GM21529 (cell line): ENCODE results near the gene ZSCAN25.
"Not testable (repeated sequence)": the region's sequence is repeated elsewhere in the genome, so short reads cannot be mapped to it uniquely, and the experiment has no call there.

Source experiments
- ATAC-seq: cut with Tn5 transposase; IDR thresholded peaks from one replicate; pipeline ENCODE4 v1.9.1; 2021; ENCODE audit not compliant: unreplicated experiment

The ZSCAN25 gene

GRCh38 chr7:99644431-99644830 lies 27.7 kb downstream of the ZSCAN25 start:
- ATAC-seq: no peak

DNA sequence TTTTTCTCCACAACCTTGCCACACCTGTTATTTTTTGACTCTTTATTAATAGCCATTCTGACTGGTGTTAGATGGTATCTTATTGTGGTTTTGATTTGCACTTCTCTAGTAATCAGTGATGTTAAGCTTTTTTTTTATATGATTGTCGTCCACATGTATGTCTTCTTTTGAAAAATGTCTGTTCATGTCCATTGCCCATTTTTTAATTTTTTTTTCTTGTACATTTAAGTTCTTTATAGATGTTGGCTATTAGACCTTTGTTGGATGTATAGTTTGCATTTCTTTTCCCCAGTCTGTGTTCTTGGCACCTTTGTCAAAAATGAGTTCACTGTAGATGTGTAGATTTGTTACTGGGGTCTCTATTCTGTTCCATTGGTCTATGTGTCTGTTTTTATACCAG lies 28.8 kb downstream of the ZSCAN25 start:
- no peak for ATAC-seq

- ATAC-seq: no peak
These were observed 32.1 kb downstream of the ZSCAN25 start for GRCh38 chr7:99648843-99649242.

DNA sequence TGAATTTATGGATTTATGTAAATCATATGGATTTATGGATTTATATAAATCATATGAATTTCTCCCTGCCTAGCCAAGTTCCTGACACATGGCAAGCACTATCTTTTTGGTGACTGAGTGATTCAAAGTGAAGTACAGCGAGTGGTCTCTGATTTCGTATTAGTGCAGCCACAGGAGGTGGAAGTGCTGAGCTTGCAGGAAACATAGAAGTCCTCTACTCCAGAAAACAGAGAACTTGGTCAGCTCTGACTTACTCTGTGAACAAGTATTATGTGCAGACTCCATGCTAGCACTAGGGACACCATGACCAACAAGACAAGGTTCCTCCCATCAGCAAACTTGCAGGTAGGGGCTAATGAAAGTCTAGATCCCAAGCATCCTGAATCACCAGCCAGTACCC lies 34.5 kb downstream of the ZSCAN25 start:
- ATAC-seq: no peak

- ATAC-seq: no peak
These were observed 35.9 kb downstream of the ZSCAN25 start for GRCh38 chr7:99652671-99653070.

- not testable (repeated sequence) for ATAC-seq
These were observed 36.5 kb downstream of the ZSCAN25 start for GRCh38 chr7:99653269-99653668.

GRCh38 chr7:99653754-99654153 lies 37.0 kb downstream of the ZSCAN25 start:
- ATAC-seq: no peak

GRCh38 chr7:99654626-99655025 lies 37.9 kb downstream of the ZSCAN25 start:
- not testable (repeated sequence) for ATAC-seq

DNA sequence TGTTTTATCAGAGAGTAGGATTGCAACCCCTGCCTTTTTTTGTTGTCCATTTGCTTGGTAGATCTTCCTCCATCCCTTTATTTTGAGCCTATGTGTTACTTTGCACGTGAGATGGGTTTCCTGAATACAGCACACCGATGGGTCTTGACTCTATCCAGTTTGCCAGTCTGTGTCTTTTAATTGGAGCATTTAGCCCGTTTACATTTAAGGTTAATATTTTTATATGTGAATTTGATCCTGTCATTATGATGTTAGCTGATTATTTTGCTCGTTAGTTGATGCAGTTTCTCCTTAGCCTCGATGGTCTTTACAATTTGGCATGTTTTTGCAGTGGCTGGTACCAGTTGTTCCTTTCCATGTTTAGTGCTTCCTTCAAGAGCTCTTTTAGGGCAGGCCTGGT lies 41.1 kb downstream of the ZSCAN25 start:
- not testable (repeated sequence) for ATAC-seq

- no peak for ATAC-seq
These were observed 48.7 kb downstream of the ZSCAN25 start for GRCh38 chr7:99665312-99666012.

- no peak for ATAC-seq
These were observed 49.3 kb downstream of the ZSCAN25 start for GRCh38 chr7:99666013-99666395.

- ATAC-seq: no peak
These were observed 50.4 kb downstream of the ZSCAN25 start for GRCh38 chr7:99667179-99667578.

DNA sequence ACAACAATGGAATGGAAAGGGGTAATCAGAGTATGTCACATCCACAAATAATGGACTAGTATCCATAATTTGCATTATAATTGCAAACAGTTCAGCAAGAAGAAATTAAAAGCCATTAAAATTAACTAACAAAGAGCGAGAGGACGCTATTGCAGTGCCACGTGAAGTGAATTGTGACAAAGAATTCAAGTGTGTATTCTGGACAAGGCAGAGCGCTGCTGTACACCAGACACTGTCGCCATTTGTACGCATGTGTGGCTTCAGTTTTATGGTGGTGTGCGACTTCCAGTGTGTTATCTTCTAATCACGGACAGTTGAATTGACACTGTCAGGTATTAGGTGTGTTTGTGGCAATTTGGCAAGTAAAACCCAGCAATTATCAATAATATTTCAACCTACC lies 51.8 kb downstream of the ZSCAN25 start:
- ATAC-seq: no peak

GRCh38 chr7:99669782-99670181 lies 53.0 kb downstream of the ZSCAN25 start:
- no peak for ATAC-seq

- no peak for ATAC-seq
These were observed 55.8 kb downstream of the ZSCAN25 start for GRCh38 chr7:99672573-99672972.

DNA sequence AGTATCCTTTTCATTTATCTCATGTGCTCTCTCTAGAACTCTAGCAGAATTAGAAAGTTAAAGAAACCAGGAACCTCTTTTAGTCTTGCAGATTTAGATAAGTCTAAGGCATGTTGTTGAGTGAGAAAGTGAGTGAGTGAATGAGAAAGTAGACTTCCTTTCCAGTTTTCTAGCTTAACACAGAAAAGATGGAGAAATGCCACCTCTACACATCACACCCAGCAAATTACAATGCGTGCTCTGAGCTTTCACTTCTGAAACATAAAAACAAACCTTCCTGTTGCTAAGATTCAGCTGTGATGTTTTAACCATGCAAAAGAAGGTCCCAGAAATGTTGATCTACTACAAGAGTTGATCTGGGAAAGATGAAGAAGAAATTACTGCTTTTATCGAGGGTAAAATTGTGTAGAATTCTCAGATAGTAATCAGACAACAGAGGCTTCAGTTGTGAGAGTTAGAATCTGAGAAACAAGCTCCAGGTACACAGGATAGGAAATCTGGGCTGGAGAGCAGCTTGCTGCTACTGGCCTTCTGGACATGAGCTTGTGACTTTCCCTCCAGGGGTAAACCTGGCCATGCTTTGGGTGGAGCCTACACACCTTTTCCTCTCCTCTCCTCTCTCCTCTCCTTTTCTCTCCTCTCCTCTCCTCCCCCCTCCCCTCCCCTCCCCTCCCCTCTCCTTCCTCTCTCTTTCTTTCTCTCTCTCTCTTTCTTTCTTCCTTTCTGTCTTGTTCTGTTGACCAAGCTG lies 58.4 kb downstream of the ZSCAN25 start:
- no peak for ATAC-seq

GRCh38 chr7:99677013-99677647 lies 60.4 kb downstream of the ZSCAN25 start:
- ATAC-seq: no peak

DNA sequence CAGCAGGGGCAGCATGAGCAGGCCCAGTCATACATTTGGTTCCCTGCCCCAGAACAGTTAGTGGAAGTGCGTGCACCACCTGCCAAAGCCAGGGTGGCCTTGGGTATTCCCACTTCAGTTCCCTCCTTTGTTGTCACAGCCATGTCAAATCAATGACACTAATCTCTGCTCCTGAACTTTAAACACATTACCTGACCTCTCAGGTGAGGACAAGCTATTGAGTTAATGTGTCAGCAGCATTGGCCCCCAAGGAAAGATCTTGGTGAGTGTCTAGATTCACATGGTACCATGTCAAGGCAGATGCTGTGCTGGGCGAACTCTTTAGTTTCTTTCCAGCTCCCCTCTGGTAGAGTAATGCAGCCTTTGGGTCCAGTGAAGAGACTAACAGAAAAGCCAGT lies 60.9 kb downstream of the ZSCAN25 start:
- no peak for ATAC-seq

GRCh38 chr7:99679032-99679399 lies 62.3 kb downstream of the ZSCAN25 start:
- ATAC-seq: no peak

- ATAC-seq: no peak
These were observed 62.9 kb downstream of the ZSCAN25 start, which contains the start of gene CYP3A5 for GRCh38 chr7:99679400-99680191. Gene CYP3A5, minus strand, starts transcription at chr7:99679996. Its CDS starts 100 bp downstream, at chr7:99679896.
